Heart left ventricle (tissue), 16 donors: Measurements from ENCODE around the gene LARGE2. TPM values are rescaled to one million over a fixed set of nuclear protein-coding genes. Genes with fewer than 3 reads are reported as not detected.

Experiments used
- ATAC-seq, 4 donors: fragments of 200-7000 bp; cut with Tn5 transposase; one replicate each; pipeline ENCODE4 v1.9.1; 2020 to 2022; ENCODE audit warnings: moderate library complexity in 4 of 4, mild to moderate bottlenecking in 3 of 4, moderate number of reproducible peaks in 1 of 4
- DNase-seq, 5 donors: peaks; one replicate each; pipeline ENCODE4 v3.0.0-alpha.2; 2020
- H3K27ac ChIP-seq, 12 donors: fragments of 200-600 bp; sonication (generic) in 4 of 12; one replicate each; pipeline versions ENCODE4 v1.5.0 to v1.8.0; 2016 to 2022; ENCODE audit warnings: mild to moderate bottlenecking in 2 of 12
- H3K27me3 ChIP-seq, 9 donors: fragments of 200-600 bp; sonication (generic) in 2 of 9; one replicate each; pipeline versions ENCODE4 v1.5.1 to v1.8.0; 2016 to 2022; ENCODE audit warnings: mild to moderate bottlenecking in 3 of 9
- H3K36me3 ChIP-seq, 9 donors: fragments of 200-600 bp; sonication (generic) in 2 of 9; one replicate each; pipeline versions ENCODE4 v1.5.0 to v1.8.0; 2018 to 2022; ENCODE audit warnings: mild to moderate bottlenecking in 2 of 9
- H3K4me1 ChIP-seq, 12 donors: fragments of 200-600 bp; sonication (generic) in 4 of 12; one replicate each; pipeline versions ENCODE4 v1.5.0 to v1.8.0; 2016 to 2022; ENCODE audit warnings: mild to moderate bottlenecking in 3 of 12
- H3K4me3 ChIP-seq, 12 donors: fragments of 200-600 bp; sonication (generic) in 4 of 12; one replicate each; pipeline versions ENCODE4 v1.5.0 to v1.8.0; 2017 to 2022; ENCODE audit warnings: mild to moderate bottlenecking in 9 of 12, moderate library complexity in 4 of 12
- H3K9me3 ChIP-seq, 12 donors: fragments of 200-600 bp; sonication (generic) in 4 of 12; one replicate each; pipeline versions ENCODE4 v1.5.0 to v1.8.0; 2016 to 2022; ENCODE audit warnings: mild to moderate bottlenecking in 1 of 12
- CTCF ChIP-seq, 12 donors: fragments of 200-600 bp; sonication (generic) in 4 of 12; IDR thresholded peaks; one replicate each; pipeline versions ENCODE4 v1.5.0 to v1.8.0; 2018 to 2022; ENCODE audit warnings: antibody characterized with exemption in 12 of 12, mild to moderate bottlenecking in 5 of 12
- POLR2A ChIP-seq, 2 donors: fragments of 450-650 bp; IDR thresholded peaks; one replicate each; pipeline ENCODE4 v1.6.1; 2017; ENCODE audit warnings: antibody characterized with exemption in 2 of 2, mild to moderate bottlenecking in 2 of 2, moderate library complexity in 2 of 2
- WGBS, 4 donors: extraction: QIAGEN DNeasy Blood & Tissue Kit in 2 of 4; methylation state at CpG; one replicate each; pipeline versions ENCODE4 v1.1.5 to v1.1.7; 2013 to 2018; 5-methylcytosine and 5-hydroxymethylcytosine counted together
- intact Hi-C, 10 donors: fragments of 100-400 bp; cut with DNase I; formaldehyde crosslinking; loops; one replicate each; pipeline versions ENCODE4 v1.11.1 to v1.14.2; 2022
- long read RNA-seq, 3 donors: library from polyadenylated mRNA; unstranded; transcript quantifications; one replicate each; pipeline ENCODE4 v2.0.0, GENCODE V29; 2020 to 2021
- polyA plus RNA-seq, 2 donors: library from polyadenylated mRNA; stranded (reverse); fragments of 200-250 nt; gene quantifications; one replicate each; pipeline ENCODE4 v1.2.3, GENCODE V29; 2013
- total RNA-seq, 9 donors: library from RNA; depleted of rRNA in 2 of 9; stranded (reverse); fragments of >200 nt in 2 of 9; fragmentation: NEBNext Ultra II Directional in 3 of 9; extraction: Animal tissue kit (Norgen Biotek cat#: 25700) in 3 of 9; gene quantifications; one replicate each; pipeline versions ENCODE4 v1.1.0 to v1.2.4, GENCODE V29; 2016 to 2023
- donor health status: ischemic (EF 13 %, LVEDD 7.1; RV severe dilation, severe dysfunction).
- donor health status: healthy with polysubstance abuse.
- donor health status: DM: no; HTN: yes; CAD: no.
- donor health status: DM: no; HTN: no; CAD: no.
- donor health status: ischemic (EF 25% LVEDD 6.9; RV normal size, moderate dysfunction).
- donor health status: ischemic (EF 25% LVEDD 5.7; RV mildly dilated, moderate dysfunction).
- donor health status: healthy.
- donor health status: DM: yes; HTN: yes; CAD: no.
- donor health status: ischemic (EF 35%, LVEDD 5.7; RV mildly dilated, moderate dysfunction).
- donor health status: nonischemic (EF 11% LVEDD 7.7; RV severe dilation, severe dysfunction).
- donor health status: DM: yes; HTN: yes; CAD: no.
- donor health status: PGD.
- donor health status: ischemic (EF 29% LVEDD 5.4; RV normal size, mild dysfunction).
- donor health status: nonischemic (EF 23%, LVEDD 6.1; RV moderate dilation, normal function).

Gene LARGE2
- under 1 TPM in 1 of 9 donors, not detected in 8; 0.88 TPM for total RNA-seq
- polyA plus RNA-seq = under 1 TPM in 1 of 2 donors, not detected in 1; 0.17 TPM
- long read RNA-seq, donor 1 = 0 reads
- long read RNA-seq, donor 2 = 0 reads
- long read RNA-seq, donor 3 = 0 reads

GRCh38 chr11:45922425-45923082 is at the start of gene LARGE2:
TSS of gene LARGE2 (plus strand) at chr11:45922656. CDS start at chr11:45922883, 227 bp downstream.
- peaks cover 3 to 43% (median 20%) of the 10 kb centered on the region in 12 donors for H3K4me1 ChIP-seq
- peaks cover 14 to 32% (median 17%) of the 10 kb centered on the region in 9 donors for H3K27me3 ChIP-seq
- no peak for DNase-seq
- WGBS, 4 donors = 1 to 4% (median 2%) methylated on average over 51 to 73 of the region's 73 CpGs; no CpG with 5 or more reads in 1 of the 4 donors
- no peak within 1 kb of the TSS for H3K27ac ChIP-seq
- ATAC-seq = no peak
- H3K4me3 ChIP-seq = peak within 1 kb of the TSS in 11 of 12 donors; percentile 19 to 45 (median 29)
- no peaks in the 10 kb centered on the region for H3K36me3 ChIP-seq
- TF ChIP-seq POLR2A (IDR thresholded peaks at IDR 0.05) (no peak), CTCF (IDR thresholded peaks at IDR 0.05) (no peak)
- intact Hi-C loops = no loop called here
- no peaks in the 10 kb centered on the region for H3K9me3 ChIP-seq

GRCh38 chr11:45876401-45876800 is 46.1 kb upstream of the LARGE2 start:
- ATAC-seq = peak; percentile 47 to 67 (median 58)
- DNase-seq = no peak
- TF ChIP-seq POLR2A (IDR thresholded peaks at IDR 0.05) (no peak), CTCF (IDR thresholded peaks at IDR 0.05) (no peak)
- no peak overlapping the region for H3K4me3 ChIP-seq
- intact Hi-C loops = loop anchor here in 2 of 10 donors (10.0 kb wide), 1 partner anchor 128 kb away; no protein-coding TSS in a partner anchor
- 46 to 67% (median 62%) methylated on average over 6 of the region's 6 CpGs for WGBS, 4 donors
- H3K27me3 ChIP-seq = no peaks in the 10 kb centered on the region
- H3K27ac ChIP-seq = peak overlapping the region in 1 of 12 donors; percentile 71
- peaks cover 5 to 100% (median 87%) of the 10 kb centered on the region in 9 donors for H3K36me3 ChIP-seq
- H3K9me3 ChIP-seq = no peaks in the 10 kb centered on the region
- peaks cover 0 to 25% (median 2%) of the 10 kb centered on the region in 12 donors for H3K4me1 ChIP-seq

GRCh38 chr11:45877221-45877620 is 45.2 kb upstream of the LARGE2 start:
- ATAC-seq = no peak
- Histone ChIP-seq H3K4me1 (peaks cover 0 to 28% (median 2%) of the 10 kb centered on the region in 12 donors), H3K36me3 (peaks cover 5 to 100% (median 85%) of the 10 kb centered on the region in 9 donors), H3K27me3 (no peaks in the 10 kb centered on the region), H3K27ac (no peak overlapping the region), H3K4me3 (no peak overlapping the region), H3K9me3 (no peaks in the 10 kb centered on the region)
- DNase-seq = no peak
- WGBS, 4 donors = 87 to 92% (median 89%) methylated on average over 7 to 8 of the region's 8 CpGs
- TF ChIP-seq CTCF (IDR thresholded peaks at IDR 0.05) = no peak
- no peak for TF ChIP-seq POLR2A (IDR thresholded peaks at IDR 0.05)
- intact Hi-C loops = loop anchor here in 2 of 10 donors (10.0 kb wide), 1 partner anchor 128 kb away; no protein-coding TSS in a partner anchor

GRCh38 chr11:45877845-45878244 is 44.6 kb upstream of the LARGE2 start:
- 84 to 97% (median 92%) methylated on average over 3 of the region's 3 CpGs for WGBS, 4 donors
- H3K27ac ChIP-seq = no peak overlapping the region

More at GRCh38 chr11:45877845-45878244, 44.6 kb upstream of the LARGE2 start:
- no peak for ATAC-seq
- peaks cover 0 to 28% (median 2%) of the 10 kb centered on the region in 12 donors for H3K4me1 ChIP-seq
- no peak overlapping the region for H3K4me3 ChIP-seq
- H3K9me3 ChIP-seq = no peaks in the 10 kb centered on the region
- H3K36me3 ChIP-seq = peaks cover 5 to 100% (median 79%) of the 10 kb centered on the region in 9 donors
- no peak for DNase-seq
- intact Hi-C loops = loop anchor here in 2 of 10 donors (10.0 kb wide), 1 partner anchor 127 kb away; no protein-coding TSS in a partner anchor
- no peaks in the 10 kb centered on the region for H3K27me3 ChIP-seq
- TF ChIP-seq POLR2A (IDR thresholded peaks at IDR 0.05) = no peak
- no peak for TF ChIP-seq CTCF (IDR thresholded peaks at IDR 0.05)
